DLD1 (cell line): Measurements from ENCODE around the gene PTK6.
"Not testable (repeated sequence)": the region's sequence is repeated elsewhere in the genome, so short reads cannot be mapped to it uniquely, and the experiment has no call there.

ENCODE experiments used
- in situ Hi-C: cut with HindIII; loops from 2 replicates; pipeline ENCODE4 v1.10.0; 2017; ENCODE audit warnings: low sequenced_read_pairs

Gene PTK6

DNA sequence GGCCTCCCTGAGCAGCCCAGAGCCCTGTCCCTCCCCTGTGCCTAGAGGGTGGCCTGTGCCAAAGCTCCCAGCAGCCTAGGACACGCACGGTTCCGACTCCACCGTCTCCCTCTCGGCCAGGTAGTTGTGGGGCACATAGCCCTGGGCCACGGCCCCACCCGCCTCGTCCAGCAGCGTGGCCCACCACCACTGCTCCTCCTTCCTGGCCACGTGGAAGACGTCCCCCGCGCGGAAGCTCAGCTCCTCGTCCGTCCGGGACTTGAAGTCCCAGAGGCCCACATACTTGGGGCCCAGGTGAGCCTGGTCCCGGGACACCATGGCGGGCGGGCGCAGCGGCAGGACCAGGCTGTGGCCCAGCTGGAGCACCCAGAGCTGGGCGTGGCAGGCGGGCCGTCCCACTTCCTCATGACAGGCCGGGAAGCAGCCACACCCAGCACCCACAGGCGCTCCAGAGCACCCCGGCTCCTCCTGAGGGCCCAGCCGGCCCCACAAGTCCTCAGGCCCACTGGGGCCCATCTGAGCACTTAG lies at the start of gene PTK6:
TSS of gene PTK6 (minus strand) at position 380 of the 528 bp plus-strand sequence. CDS start at position 318, 62 bp downstream.
- in situ Hi-C loops, result no loop called here

DNA sequence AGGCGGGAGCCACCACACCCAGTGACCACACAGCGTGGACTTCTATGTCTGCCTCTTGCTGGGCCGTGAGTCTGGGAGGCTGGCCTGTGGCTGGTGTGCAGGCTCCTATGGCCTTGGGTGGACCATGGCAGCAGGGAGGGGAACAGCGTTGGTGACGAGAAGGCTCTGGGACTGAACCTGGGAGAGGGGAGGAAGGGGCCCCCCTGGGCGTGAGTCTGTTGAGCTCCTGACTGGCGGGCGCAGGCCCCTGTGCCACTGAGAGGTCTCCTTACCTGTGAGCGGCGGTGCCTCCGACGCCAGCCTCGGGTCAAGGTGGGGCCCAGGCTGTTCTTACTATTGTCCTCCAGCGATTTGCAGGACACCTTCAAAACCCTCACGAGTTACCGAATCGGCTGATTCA lies 49.6 kb upstream of the PTK6 start:
- in situ Hi-C loops, result no loop called here

DNA sequence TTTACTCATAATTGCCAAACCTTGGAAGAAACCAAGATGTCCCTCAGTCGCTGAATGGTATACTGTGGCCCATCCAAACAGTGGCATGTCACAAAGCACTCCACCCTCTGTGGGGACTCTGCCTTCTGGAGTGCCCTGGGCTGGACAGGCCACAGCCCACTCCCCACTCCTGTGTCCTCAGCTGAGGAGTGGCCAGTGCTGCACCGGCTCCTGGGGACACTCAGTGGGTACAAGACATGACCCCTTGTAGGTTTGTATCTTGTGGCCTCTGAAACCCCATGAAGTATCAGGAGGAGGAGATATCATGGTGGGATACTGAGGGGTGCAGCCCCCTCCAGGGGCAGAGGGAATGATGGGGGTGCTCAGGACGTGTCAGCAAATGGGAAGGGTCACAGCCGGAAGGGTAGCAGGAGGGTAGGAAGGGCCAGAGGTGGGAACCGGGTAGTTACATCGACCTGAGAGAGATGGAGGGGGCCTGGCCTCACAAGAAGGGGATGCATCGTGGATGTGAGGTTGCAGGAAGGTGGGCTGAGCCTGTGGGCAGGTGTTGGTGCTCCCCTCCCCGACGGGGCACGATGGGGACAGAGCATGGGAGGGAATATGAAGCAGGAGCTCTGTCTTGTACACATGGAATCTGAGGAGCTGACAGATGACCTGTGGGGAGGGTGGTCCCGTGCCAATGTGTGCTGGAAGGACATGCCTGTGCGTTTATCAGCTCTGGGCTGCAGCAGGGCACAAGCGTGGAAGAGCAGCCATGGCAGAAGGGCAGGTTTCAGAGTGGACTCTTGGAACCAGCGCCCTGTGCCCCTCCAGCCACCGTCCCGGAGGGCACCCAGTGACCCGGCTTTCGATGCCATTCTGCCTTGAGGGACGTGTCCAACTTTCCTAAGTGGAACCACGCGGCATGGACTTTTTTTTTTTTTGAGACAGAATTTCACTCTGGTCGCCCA lies 48.7 kb upstream of the PTK6 start:
- in situ Hi-C loops, result no loop called here

DNA sequence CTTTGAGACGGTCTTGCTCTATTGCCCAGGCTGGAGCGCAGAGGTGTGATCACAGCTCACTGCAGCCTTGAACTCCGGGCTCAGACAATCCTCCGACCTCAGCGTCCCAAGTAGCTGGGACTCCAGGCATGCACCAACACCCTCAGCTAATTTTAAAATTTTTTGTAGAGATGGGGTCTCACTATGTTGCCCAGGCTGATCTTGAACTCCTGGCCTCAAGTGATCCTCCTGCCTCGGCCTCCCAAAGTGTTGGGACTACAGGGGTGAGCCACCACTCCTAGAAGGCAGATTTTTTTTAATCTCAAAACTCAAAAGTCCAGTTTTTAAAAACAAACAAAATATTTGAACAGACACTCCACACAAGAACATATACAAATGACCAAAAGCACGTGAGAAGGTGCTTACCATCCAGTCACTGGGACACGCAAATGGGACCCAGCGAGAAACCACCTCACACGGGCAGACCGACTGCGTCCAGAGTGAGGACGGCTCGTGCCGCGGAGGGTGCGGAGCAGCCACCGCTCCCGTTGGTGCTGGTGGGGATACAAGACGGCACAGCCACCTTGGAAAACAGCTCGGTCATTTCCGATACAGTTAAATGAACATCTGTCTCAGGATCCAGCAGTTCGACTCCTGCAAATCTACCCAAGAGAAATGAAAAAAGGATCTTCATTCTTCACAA lies 45.3 kb upstream of the PTK6 start:
- in situ Hi-C loops, result no loop called here

DNA sequence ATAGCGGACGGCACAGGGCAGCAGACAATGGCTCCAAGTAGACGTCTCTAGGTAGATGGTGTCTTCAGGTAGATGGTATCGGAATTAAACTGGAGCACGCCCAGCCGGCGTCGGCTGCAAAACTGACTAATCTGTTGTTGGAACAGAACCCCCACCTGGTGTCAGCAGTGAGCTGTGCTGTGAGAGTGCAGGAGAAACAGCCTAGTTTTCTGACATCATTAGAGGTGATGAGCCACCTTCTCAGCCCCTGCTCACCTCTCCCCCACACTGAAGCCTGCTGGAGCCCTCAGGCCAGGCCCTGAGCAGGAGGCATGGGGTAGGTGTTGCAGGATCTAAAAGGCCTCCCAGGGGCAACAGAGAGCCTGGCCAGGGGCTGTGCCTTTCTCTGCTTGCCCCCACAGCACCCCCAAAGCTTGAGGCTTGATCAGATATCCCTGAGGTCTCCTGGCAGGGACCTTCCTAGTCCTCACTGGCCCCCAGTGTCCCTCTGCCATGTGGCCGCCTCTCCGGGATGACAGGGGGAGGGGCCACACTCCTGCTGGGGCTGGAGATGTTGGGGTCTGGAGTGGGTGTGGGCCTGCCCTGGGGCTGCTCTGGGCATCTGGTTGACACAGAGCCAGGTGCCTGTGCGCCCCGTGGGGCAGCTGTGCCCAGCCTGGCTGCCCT lies 43.8 kb upstream of the PTK6 start:
- in situ Hi-C loops, result no loop called here

DNA sequence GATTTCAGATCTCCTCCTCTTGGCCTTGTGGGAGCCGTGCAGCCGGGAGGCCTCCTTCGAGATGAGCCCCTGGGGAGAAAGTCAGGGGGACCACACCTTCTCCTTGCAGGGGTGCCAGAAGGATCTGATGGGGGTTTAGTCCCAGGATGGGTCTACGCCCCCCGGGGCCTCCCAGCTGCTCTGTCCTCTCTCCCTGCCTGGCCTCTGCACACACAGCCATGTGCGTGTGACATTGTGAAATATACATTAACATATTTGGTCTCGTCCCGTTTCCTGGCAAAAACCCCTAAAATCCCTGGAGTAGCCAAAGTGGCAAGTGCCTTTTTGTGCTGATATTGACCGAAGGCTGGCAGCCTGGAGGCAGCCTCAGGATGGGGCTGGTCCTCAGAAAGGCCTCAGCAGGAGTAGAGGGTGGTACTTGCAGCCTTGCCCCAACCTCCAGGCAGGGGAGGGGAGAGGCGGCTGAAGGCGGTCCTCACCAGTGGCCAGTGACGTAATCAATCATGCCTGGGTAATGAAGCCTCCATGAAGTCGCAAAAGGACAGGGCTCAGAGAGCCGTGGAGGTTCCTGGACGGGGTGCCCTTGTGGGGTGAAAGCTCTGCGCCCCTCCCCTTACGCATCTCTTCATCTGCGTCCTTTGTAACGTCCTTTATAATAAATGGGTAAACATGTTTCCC lies 42.0 kb upstream of the PTK6 start:
- in situ Hi-C loops, result no loop called here

DNA sequence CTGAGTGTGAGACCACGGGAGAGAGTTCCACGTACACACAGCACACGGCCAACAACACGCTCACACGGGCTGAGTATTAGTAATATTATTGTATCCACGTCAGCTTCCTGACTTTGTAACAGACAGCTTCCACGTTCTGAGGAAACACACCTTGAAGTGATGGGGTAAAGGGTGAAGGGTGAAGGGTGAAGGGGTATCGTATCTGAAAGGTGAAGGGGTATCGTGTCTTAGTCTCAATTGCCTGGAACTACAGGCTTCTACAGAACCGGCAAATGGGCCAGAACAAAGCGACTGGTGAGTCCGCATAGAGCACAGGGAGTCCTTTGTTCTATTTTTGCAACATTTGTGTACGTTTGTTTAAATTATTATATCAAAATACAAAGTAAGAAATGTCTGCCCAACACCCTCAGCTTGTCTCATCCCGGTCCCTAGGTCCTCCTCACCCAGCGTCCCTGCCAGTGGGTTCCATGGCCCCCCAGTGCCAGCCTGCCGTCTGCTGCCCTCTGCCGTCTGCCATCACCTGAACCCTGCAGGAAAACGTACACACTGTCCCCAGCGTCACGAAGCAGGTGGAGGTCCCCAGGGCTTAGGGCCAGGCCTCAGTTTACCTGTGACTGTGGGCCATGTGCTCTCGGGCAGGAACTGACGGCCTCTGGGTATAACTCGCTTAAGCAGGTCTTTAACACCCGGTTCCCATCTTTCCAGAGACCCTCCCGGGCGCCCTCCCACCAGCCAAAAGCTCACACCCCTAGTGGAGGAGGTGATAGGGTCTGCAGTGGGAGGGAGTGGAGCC lies 41.2 kb upstream of the PTK6 start:
- in situ Hi-C loops, result no loop called here

DNA sequence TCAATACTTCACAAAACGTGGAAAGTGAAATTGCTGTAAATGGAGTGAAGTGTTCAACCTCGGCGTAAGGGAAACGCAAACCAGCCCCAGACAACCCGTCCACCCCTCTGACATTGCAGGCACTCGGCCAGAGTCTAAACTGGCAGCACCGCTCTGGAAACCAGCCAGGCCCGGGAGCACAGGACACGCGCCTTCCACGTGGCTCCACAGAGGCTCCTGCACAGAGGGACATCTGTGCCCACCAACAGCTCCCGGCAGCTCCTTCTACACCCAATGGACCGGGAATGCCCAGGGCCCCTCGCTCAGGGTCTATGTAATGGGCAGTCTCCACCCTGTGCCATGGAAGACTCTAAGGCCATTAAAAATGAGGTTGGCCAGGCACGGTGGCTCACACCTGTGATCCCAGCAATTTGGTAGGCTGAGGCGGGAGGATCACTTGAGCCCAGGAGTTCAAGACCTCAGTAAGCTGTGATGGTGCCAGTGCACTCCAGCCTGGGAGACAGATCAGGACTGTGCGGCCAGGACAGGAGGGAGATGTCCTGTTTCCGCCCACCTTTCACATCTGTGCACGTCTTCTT lies 40.2 kb upstream of the PTK6 start:
- in situ Hi-C loops, result no loop called here

DNA sequence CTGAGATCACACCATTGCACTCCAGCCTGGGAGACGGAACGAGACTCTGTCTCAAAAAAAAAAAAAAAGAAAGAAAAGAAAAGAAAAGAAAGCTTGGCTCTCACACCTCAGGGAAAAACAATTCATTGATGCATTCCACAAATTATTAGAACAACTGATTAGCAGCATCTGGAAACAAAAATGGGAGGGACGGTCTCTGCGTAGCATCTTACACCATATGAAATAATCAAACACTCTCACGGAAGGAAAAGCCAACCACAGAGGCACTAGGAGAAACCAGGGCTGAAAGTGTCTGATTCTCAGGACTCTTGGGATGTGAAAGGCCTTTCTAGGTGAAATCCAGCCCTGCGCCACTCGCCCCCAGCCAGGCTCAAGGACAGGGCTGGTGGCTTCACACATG lies 39.1 kb upstream of the PTK6 start:
- in situ Hi-C loops, result no loop called here

DNA sequence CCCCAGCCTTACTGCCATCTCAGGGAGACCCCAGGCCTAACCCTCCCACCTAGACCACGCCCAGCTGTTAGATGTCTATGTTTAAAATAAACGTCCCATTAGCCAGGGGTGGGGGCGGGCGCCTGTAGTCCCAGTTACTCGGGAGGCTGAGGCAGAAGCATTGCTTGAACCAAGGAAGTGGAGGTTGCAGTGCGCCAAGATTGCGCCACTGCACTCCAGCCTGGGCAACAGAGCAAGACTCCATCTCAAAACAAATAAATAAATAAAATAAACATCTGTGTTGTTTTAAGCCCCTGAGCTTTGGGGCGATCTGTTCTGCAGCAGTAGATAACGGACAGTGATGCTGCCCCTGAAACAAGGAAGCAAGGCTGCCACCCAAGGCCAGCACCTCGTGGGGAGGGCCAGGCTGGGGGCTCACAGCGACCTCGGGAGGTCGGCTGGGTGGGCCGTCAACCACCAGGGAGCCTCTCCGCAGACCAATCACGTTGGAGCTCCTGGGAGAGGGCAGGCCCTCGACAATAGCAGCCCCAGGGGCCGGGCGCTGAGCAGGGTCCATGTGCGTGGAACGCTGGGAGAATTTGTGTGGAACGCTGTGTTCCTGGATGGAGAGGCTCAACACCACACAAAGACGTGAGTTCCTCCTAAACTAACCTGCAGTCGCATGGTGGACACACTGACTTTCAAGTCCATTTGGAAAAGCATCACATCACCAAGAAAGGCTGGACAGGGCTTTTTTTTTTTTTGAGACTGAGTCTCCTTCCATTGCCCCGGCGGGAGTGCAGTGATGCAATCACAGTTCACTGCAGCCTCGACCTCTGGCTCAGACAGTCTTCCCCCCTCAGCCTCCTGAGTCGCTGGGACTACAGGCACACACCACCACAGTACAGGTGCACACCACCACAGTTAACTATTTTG lies 37.9 kb upstream of the PTK6 start:
- in situ Hi-C loops, result no loop called here

DNA sequence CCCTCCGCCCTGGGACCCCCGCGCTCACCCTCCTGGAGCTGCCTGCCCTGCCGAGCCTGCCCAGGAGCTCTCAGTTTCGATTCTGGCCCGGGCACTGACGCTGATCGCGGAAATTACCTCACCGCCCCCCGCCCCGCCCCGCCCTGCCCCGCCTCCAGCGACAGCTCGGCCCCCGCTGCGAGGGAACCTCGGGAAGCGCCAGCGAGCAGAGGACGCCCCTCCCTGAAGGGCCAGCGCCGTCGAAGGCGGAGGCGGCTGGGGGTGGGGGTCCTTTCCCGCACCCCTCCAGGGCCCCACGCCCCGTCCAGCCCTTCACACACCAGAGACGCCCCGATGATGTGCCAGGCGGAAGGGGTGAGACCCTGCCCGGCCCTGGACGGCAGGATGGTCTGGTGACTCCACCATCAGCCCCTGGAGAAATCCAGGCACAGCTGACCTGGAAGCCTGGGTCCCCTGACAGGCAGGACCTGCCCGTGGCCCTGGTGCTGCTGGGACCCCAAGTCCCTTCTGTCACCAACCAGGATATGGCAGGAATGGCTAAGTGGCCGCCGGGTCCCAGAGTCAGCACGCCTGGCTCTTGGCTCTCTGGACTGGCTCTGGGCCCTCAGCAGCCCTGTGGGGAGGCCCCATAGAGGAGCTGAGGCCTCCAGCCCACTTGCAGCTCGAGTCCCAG lies 37.1 kb upstream of the PTK6 start, which contains the start of gene HELZ2:
TSS of gene HELZ2 (minus strand) at position 84 of the 673 bp plus-strand sequence. CDS start 1,854 bp downstream, outside the sequence.
- in situ Hi-C loops, result no loop called here

DNA sequence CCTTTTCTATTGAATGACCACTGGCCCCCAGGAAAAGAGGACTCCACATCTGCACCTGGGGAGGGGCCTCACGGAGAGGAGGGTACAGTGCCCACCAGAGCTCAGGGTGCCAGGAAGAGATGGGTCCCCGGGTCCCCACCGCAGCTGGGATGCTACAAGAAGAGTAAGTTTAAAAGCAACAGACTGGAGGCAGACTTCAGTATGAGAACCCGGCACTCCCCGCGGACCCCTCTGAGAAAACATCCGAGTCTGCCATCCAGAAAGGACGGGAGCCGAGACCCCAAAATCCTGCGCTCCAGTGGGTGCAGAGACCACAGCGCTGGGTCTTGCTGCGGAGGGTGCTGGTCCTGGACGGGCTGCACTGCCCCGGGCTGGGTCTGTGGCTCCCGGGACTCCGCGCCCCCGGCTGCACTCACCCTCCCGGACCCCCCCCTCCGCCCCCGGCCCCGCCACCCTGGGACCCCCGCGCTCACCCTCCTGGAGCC lies 36.5 kb upstream of the PTK6 start:
- in situ Hi-C loops, result no loop called here

DNA sequence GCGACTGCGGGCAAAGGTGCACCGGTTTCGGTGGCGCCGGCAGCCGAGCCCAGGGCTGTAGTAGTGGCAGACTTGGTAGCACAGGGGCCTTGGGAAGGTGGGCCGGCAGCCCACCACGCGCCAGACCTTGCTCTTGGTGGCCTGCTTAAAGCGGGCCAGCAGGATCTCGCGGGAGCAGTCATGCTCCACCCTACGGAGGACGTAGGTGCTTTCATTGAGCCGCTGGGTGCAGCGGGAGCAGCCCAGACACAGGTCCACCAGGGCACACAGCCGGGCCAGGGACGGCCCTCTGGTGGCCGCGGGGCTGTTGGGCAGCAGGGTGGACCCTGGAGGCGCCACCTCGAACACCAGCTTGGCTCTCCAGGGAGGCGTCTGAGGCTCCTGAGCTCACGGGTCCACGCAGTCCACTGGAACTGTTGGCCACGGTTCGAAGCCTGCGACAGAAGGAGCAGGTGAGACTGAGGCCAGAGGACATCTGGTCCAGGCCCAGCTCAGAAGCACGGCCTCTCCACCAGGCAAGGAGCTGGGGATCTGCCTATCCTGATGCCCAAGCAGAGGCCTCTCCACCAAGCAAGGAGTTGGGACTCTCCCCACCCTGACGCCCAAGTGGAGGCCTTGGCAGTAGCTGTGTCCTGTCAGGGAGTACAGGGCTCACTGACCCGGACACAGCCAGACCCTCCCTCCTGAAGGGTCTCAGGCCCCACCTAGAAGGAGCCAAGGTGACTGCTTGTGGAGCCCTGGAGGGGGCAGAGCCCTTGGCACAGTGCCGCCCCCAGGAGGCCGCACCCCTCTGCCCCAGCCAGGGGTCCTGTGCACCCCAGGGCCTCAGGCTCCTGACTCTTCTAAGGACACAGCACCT lies 35.8 kb upstream of the PTK6 start:
- in situ Hi-C loops, result no loop called here

DNA sequence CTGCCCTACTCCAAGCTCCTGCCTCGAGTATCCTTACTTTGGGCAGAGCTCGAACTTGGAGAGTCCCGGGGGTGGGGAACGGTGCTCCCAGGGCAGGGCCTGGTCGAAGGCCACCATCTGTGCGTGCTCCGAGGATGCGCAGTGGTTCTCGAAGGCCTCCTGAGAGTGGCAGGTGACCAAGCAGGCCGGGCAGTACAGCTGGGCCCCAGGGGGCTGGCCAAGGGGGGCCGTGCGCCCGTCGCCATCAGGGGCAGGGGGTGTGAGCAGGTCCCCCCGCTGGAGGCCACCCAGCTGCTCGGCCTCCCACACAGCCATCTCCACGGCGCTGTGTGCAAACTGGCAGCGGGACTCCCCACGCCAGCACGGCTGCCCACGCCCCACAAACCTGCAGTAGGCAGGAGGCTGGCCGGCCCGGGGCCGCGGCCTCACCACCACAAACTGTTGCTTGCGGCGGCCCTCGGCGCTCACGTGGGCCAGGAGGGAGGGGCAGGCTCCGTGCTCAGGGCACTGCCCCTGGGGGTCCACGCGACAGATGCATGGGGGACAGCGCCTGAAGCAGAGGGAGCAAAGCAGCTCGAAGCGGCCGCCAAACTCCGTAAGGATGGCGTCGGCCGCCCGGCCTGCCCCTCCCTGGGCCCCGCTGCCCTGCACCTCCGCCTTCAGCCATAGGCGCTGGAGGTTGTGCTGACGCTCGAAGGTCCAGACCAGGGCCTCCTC lies 35.1 kb upstream of the PTK6 start:
- in situ Hi-C loops, result no loop called here

DNA sequence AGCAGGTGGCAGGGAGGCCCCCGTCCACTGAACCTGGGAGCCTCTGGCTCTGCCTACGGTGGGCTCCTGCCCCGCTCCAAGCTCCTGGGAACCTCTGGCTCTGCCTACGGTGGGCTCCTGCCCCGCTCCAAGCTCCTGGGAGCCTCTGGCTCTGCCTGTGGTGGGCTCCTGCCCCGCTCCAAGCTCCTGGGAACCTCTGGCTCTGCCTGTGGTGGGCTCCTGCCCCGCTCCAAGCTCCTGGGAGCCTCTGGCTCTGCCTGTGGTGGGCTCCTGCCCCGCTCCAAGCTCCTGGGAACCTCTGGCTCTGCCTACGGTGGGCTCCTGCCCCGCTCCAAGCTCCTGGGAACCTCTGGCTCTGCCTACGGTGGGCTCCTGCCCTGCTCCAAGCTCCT lies 33.9 kb upstream of the PTK6 start:
- in situ Hi-C loops, result not testable (repeated sequence)
